IPS DF 6.9 (cell line): ENCODE data around the gene HOXB3.
A peak's percentile ranks its signal among the peaks of the same experiment; 100 is the strongest.
"Not testable (repeated sequence)": the region's sequence is repeated elsewhere in the genome, so short reads cannot be mapped to it uniquely, and the experiment has no call there.

Source experiments
- DNase-seq: peaks from one replicate; pipeline ENCODE4 v3.0.0-alpha.2; 2013; ENCODE audit warnings: low read depth, low spot score
- H3K27ac ChIP-seq: one replicate; pipeline ENCODE4 v1.5.1; 2013; ENCODE audit warnings: low read length, control low read depth
- H3K27me3 ChIP-seq: 2 replicates; pipeline ENCODE4 v1.6.1; 2013; ENCODE audit warnings: mild to moderate bottlenecking, low read length; ENCODE audit not compliant: control insufficient read depth, insufficient read depth
- H3K36me3 ChIP-seq: 2 replicates; pipeline ENCODE4 v1.6.1; 2013; ENCODE audit warnings: low read length; ENCODE audit not compliant: control insufficient read depth, insufficient read depth
- H3K4me1 ChIP-seq: 2 replicates; pipeline ENCODE4 v1.6.1; 2013; ENCODE audit warnings: low read length; ENCODE audit not compliant: control insufficient read depth, insufficient read depth
- H3K4me3 ChIP-seq: 2 replicates; pipeline ENCODE4 v1.5.1; 2013; ENCODE audit warnings: mild to moderate bottlenecking, low read length
- H3K9me3 ChIP-seq: 2 replicates; pipeline ENCODE4 v1.6.1; 2013; ENCODE audit warnings: low read length, inconsistent platforms; ENCODE audit not compliant: control insufficient read depth, insufficient read depth
- WGBS: extraction: QIAGEN DNeasy Blood & Tissue Kit; methylation state at CpG from one replicate; pipeline ENCODE4 v1.1.7; 2013; ENCODE audit warnings: mixed read lengths, missing lambda C conversion rate; ENCODE audit not compliant: insufficient read length, insufficient coverage; 5-methylcytosine and 5-hydroxymethylcytosine counted together

The HOXB3 gene

DNA sequence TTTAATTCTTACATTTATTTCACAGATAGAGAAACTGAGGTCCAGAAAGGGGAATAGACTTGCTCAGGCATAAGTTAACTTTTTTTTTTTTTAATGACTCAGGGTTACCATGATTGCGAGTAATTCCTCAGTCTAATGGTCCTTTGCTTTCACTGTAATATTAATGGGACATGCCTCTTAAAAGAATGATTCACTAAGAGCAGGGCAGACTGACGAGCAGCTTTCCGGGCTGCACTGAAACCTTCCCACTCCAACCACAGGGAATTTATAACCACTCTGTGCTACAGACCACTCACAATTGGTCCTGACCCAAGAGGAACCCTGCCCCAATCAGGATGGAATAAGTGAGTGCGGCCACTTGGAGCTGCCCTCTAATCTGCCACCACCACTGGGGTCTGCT lies 50.9 kb downstream of the HOXB3 start:
- Histone ChIP-seq H3K9me3 (no peaks in the 10 kb centered on the region), H3K36me3 (no peaks in the 10 kb centered on the region), H3K27me3 (peaks cover 41% of the 10 kb centered on the region), H3K4me1 (peaks cover 3% of the 10 kb centered on the region), H3K4me3 (no peak overlapping the region), H3K27ac (no peak overlapping the region)
- no CpG with 5 or more reads among the region's 4 CpGs for WGBS
- DNase-seq, result no peak

GRCh38 chr17:48537316-48537715 lies 52.7 kb downstream of the HOXB3 start:
- no peak for DNase-seq
- no CpG with 5 or more reads among the region's 3 CpGs for WGBS
- Histone ChIP-seq H3K4me1 (0 out of 2 replicates have a peak, but pooled peaks cover 1% of the 10 kb centered on the region), H3K27ac (no peak overlapping the region), H3K27me3 (peaks cover 28% of the 10 kb centered on the region), H3K4me3 (no peak overlapping the region), H3K36me3 (no peaks in the 10 kb centered on the region), H3K9me3 (no peaks in the 10 kb centered on the region)

GRCh38 chr17:48535793-48536559 lies 54.1 kb downstream of the HOXB3 start:
- H3K9me3 ChIP-seq, DNase-seq, H3K4me3 ChIP-seq, H3K4me1 ChIP-seq, H3K27ac ChIP-seq, H3K36me3 ChIP-seq: not testable (repeated sequence)
- peaks cover 27% of the 10 kb centered on the region for H3K27me3 ChIP-seq
- WGBS, result no CpG with 5 or more reads among the region's 9 CpGs

DNA sequence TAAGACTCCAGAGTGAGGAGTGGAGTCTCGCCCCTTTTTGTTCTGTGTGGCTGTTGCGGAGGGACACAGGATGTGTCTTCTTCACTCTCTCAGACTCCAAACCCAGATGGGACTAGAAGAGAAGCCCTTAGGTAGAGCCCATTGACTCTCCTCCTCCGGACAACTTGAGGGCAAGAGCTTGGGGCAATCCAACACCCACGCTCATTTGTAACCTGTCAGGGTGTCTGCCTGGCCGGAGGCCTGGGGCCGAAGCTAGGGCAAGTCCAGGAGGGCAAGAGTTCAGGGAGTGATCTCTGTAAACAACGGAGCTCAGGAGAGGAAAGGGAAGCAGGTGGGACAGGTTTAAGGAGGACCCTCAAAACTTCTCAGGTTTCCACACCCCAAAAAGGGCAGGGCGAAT lies 57.8 kb downstream of the HOXB3 start:
- H3K27me3 ChIP-seq, result peaks cover 42% of the 10 kb centered on the region
- H3K36me3 ChIP-seq, result no peaks in the 10 kb centered on the region
- no CpG with 5 or more reads among the region's 8 CpGs for WGBS
- no peak overlapping the region for H3K4me3 ChIP-seq
- no peak for DNase-seq
- H3K27ac ChIP-seq, result no peak overlapping the region
- no peaks in the 10 kb centered on the region for H3K9me3 ChIP-seq
- H3K4me1 ChIP-seq, result peaks cover 21% of the 10 kb centered on the region

DNA sequence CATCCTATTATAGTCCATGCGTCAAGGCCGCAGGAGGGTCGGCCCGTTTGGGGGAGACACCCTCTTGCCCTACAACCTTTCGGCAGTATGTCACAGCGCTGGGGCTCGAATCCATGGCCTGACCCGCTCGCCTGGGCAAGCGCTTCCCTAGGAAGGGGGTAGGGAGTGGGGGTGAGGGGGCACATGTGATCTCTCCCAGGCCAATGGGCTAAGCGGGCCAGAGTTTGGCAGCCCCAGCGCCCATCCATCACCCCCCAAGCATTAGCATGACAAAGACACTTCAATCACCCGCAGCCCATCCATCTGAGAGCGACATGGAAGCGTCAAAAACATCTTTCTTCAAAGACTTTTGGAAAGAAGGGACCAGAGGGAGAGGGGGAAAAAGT lies 59.2 kb downstream of the HOXB3 start, which contains the start of gene HOXB1:
Gene HOXB1, minus strand, starts transcription at position 125 of the 386 bp plus-strand sequence. Its CDS starts 107 bp downstream, at position 18.
- no CpG with 5 or more reads among the region's 15 CpGs for WGBS
- no peaks in the 10 kb centered on the region for H3K36me3 ChIP-seq
- H3K4me1 ChIP-seq, result peaks cover 23% of the 10 kb centered on the region
- H3K27me3 ChIP-seq, result peaks cover 50% of the 10 kb centered on the region
- DNase-seq, result no peak
- no peaks in the 10 kb centered on the region for H3K9me3 ChIP-seq
- H3K4me3 ChIP-seq, result peak within 1 kb of the TSS; percentile 12; the same call in 1 of the 2 replicates
- H3K27ac ChIP-seq, result no peak within 1 kb of the TSS

DNA sequence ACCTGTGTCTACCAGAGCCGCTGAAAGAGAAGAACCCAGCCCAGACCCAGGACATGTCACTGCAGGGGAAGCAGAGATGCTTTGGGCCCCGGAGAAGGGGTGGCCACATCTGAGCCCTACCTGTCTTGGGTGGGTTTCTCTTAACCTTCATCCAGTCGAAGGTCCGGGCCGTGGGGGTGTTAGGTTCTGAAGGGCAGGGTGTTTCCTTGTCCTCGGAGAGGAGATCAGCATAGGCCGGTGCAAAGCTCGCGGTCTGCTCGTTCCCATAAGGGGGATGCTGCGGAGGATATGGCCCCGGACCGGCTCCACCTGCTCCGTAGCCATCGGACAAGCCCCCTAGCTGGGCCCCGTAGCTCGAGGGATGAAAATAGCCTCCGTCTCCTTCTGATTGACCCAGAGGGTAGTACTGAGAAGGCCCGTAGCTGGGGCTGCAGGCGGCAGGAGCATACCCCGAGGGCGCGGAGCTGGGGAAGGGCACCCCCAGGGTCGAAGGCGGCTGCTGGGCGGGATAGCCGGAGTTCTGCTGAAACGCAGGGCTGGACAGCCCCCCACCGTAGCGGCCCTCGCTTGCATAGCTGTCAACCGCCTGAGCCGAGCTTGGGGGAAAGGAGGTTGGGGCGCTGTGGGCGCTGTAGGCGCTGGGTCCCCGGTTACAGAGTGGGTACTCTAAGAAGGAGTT lies 59.7 kb downstream of the HOXB3 start:
- Histone ChIP-seq H3K4me1 (peaks cover 23% of the 10 kb centered on the region), H3K27ac (no peak overlapping the region), H3K27me3 (peaks cover 52% of the 10 kb centered on the region), H3K9me3 (no peaks in the 10 kb centered on the region), H3K36me3 (no peaks in the 10 kb centered on the region), H3K4me3 (peak overlapping the region; percentile 12; the same call in 1 of the 2 replicates)
- WGBS, result no CpG with 5 or more reads among the region's 37 CpGs
- no peak for DNase-seq

- Histone ChIP-seq H3K4me3 (no peak overlapping the region), H3K4me1 (peaks cover 23% of the 10 kb centered on the region), H3K36me3 (no peaks in the 10 kb centered on the region), H3K27ac (no peak overlapping the region), H3K9me3 (no peaks in the 10 kb centered on the region), H3K27me3 (peaks cover 56% of the 10 kb centered on the region)
- DNase-seq, result no peak
- WGBS, result no CpG with 5 or more reads among the region's 11 CpGs
These were observed 60.4 kb downstream of the HOXB3 start for GRCh38 chr17:48529683-48530009.

GRCh38 chr17:48528936-48529682 lies 60.9 kb downstream of the HOXB3 start:
- no peak for DNase-seq
- Histone ChIP-seq H3K27me3 (peaks cover 57% of the 10 kb centered on the region), H3K9me3 (no peaks in the 10 kb centered on the region), H3K36me3 (no peaks in the 10 kb centered on the region), H3K4me1 (peaks cover 23% of the 10 kb centered on the region), H3K27ac (no peak overlapping the region), H3K4me3 (no peak overlapping the region)
- no CpG with 5 or more reads among the region's 11 CpGs for WGBS

- WGBS, result no CpG with 5 or more reads among the region's 7 CpGs
These were observed 61.7 kb downstream of the HOXB3 start for GRCh38 chr17:48528153-48528935.

GRCh38 chr17:48527547-48527932 lies 62.5 kb downstream of the HOXB3 start:
- Histone ChIP-seq H3K27me3 (peaks cover 63% of the 10 kb centered on the region), H3K27ac (no peak overlapping the region), H3K9me3 (no peaks in the 10 kb centered on the region), H3K4me1 (peaks cover 23% of the 10 kb centered on the region), H3K36me3 (no peaks in the 10 kb centered on the region), H3K4me3 (peak overlapping the region; percentile 22; the same call in 1 of the 2 replicates)
- no CpG with 5 or more reads among the region's 14 CpGs for WGBS
- DNase-seq, result no peak

More at GRCh38 chr17:48528153-48528935, 61.7 kb downstream of the HOXB3 start:
- peaks cover 23% of the 10 kb centered on the region for H3K4me1 ChIP-seq
- H3K36me3 ChIP-seq, result no peaks in the 10 kb centered on the region
- no peaks in the 10 kb centered on the region for H3K9me3 ChIP-seq
- no peak overlapping the region for H3K27ac ChIP-seq
- peaks cover 62% of the 10 kb centered on the region for H3K27me3 ChIP-seq
- DNase-seq, result no peak
- H3K4me3 ChIP-seq, result no peak overlapping the region
